GM12872 (cell line): Measurements from ENCODE around the gene TMEM42.

Experiments
- CTCF ChIP-seq: IDR thresholded peaks from 3 replicates; pipeline ENCODE4 v1.5.1; 2011; ENCODE audit warnings: low read depth, mild to moderate bottlenecking, low read length, moderate library complexity; ENCODE audit not compliant: insufficient read depth

TMEM42 gene

GRCh38 chr3:44892689-44893088 is 31.0 kb downstream of the TMEM42 start:
- no peak for TF ChIP-seq CTCF

- no peak for TF ChIP-seq CTCF
These were observed 31.4 kb downstream of the TMEM42 start for GRCh38 chr3:44893097-44893496.

- no peak for TF ChIP-seq CTCF
These were observed 32.8 kb downstream of the TMEM42 start for GRCh38 chr3:44894485-44894884.

- TF ChIP-seq CTCF: no peak
These were observed 34.7 kb downstream of the TMEM42 start for GRCh38 chr3:44896440-44896839.

- TF ChIP-seq CTCF: no peak
These were observed 38.1 kb downstream of the TMEM42 start for GRCh38 chr3:44899683-44900367.

GRCh38 chr3:44902628-44903027 is 40.9 kb downstream of the TMEM42 start:
- TF ChIP-seq CTCF: no peak

GRCh38 chr3:44903314-44903713 is 41.6 kb downstream of the TMEM42 start:
- TF ChIP-seq CTCF: no peak
